ENCODE data around the gene SLC2A5.

Gene SLC2A5

GRCh38 chr1:9059891-9060744, 9.3 kb downstream of the SLC2A5 start:
- DNase-seq, result no peak

GRCh38 chr1:9058465-9058864, 11.0 kb downstream of the SLC2A5 start:
- DNase-seq, result no peak

GRCh38 chr1:9057851-9058250, 11.6 kb downstream of the SLC2A5 start:
- no peak for DNase-seq

GRCh38 chr1:9052272-9053049, 17.0 kb downstream of the SLC2A5 start:
- no peak for DNase-seq

- no peak for DNase-seq
These were observed 18.1 kb downstream of the SLC2A5 start for GRCh38 chr1:9051379-9051778.

GRCh38 chr1:9050803-9051202, 18.6 kb downstream of the SLC2A5 start:
- DNase-seq, result no peak

- no peak for DNase-seq
These were observed 20.9 kb downstream of the SLC2A5 start for GRCh38 chr1:9048551-9048950.

GRCh38 chr1:9047019-9047418, 22.4 kb downstream of the SLC2A5 start:
- no peak for DNase-seq

- no peak for DNase-seq
These were observed 23.4 kb downstream of the SLC2A5 start for GRCh38 chr1:9045861-9046510.

- no peak for DNase-seq
These were observed 25.2 kb downstream of the SLC2A5 start for GRCh38 chr1:9044236-9044635.

- DNase-seq, result no peak
These were observed 27.2 kb downstream of the SLC2A5 start for GRCh38 chr1:9042272-9042671.

- DNase-seq, result no peak
These were observed 28.2 kb downstream of the SLC2A5 start for GRCh38 chr1:9041116-9041779.

- no peak for DNase-seq
These were observed 28.8 kb downstream of the SLC2A5 start for GRCh38 chr1:9040659-9041030.

GRCh38 chr1:9039761-9040658, 29.4 kb downstream of the SLC2A5 start:
- DNase-seq, result no peak

GRCh38 chr1:9038881-9039760, 30.3 kb downstream of the SLC2A5 start:
- no peak for DNase-seq

GRCh38 chr1:9038338-9038650, 31.1 kb downstream of the SLC2A5 start:
- no peak for DNase-seq

- no peak for DNase-seq
These were observed 31.7 kb downstream of the SLC2A5 start for GRCh38 chr1:9037476-9038337.

GRCh38 chr1:9035226-9035625, 34.2 kb downstream of the SLC2A5 start:
- no peak for DNase-seq

GRCh38 chr1:9033363-9033762, 36.1 kb downstream of the SLC2A5 start:
- no peak for DNase-seq
